ENCODE results near the gene ZNF587B.
"Not testable (repeated sequence)": the region's sequence is repeated elsewhere in the genome, so short reads cannot be mapped to it uniquely, and the experiment has no call there.

The ZNF587B gene

DNA sequence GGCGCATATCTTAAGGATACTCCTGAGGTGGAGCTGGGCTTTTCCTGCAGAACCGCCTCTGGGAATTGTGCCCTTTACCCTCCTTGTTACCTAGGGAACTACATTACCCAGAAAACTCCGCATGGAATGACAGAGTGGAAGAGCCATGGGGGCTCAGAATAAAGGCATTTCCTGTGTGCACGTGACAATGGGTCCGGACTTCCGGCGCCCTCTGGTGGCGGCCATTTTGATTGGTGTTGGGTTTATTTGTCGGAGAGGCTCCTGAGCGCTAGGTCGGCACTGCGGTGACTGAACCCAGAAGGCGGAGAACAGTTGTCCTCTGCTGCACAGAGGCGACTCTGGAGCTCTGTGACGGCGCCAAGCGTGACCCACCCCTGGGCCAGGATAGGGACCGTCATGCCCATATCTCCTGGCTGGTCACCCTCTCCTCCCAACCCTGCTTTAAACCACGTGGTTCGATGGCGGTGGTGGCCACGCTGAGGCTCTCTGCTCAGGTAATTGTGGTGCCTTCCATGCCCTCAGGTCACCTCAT lies at the start of gene ZNF587B:
Gene ZNF587B (plus strand): TSS at position 229 of the 532 bp plus-strand sequence. CDS start 230 bp downstream, at position 459.
- no peak for FAIRE-seq
- DNase-seq (ENCODE audit: insufficient read length, low spot score), result peak; percentile 41

DNA sequence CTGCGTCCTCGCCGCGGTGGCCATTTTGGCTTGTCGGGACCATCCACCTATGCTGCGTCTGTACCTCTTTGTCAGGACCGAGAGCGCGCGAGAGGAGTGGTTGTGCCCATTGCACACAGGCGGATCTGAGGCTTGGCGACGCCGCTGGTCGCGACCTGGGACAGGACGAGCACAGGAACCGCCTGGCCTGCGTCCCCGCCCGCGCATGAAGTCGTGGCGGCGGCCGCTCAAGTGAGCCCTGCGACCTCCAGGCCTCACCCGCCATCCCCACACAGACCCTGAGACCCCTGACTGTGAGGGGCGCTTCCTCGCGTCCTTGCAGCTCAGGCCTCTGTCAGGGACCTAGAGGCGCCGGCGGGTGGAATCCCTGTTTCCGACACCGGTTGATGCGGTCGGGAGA lies 43.8 kb upstream of the ZNF587B start:
- FAIRE-seq (no peak), DNase-seq (ENCODE audit: insufficient read length, low spot score) (no peak)

DNA sequence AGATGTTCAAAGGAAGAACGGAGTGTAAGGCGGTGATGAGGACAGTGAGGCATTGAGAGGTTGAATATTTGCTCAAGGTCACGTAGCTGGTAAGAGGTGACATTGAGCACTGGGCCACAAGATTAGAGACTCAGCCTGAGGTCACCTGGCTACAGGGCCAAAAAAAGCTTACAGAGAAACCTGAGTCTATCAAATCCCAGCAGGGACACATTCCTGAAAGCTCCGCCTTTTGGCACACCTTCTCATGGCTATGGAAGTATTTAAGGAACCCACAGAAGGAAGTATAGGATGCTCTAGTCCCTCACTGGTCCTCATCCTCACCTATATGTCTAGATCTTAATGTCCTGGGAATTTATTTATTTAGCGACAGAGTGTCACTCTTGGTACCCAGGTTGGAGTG lies 43.2 kb upstream of the ZNF587B start:
- DNase-seq (ENCODE audit: insufficient read length, low spot score) (no peak), FAIRE-seq (no peak)

DNA sequence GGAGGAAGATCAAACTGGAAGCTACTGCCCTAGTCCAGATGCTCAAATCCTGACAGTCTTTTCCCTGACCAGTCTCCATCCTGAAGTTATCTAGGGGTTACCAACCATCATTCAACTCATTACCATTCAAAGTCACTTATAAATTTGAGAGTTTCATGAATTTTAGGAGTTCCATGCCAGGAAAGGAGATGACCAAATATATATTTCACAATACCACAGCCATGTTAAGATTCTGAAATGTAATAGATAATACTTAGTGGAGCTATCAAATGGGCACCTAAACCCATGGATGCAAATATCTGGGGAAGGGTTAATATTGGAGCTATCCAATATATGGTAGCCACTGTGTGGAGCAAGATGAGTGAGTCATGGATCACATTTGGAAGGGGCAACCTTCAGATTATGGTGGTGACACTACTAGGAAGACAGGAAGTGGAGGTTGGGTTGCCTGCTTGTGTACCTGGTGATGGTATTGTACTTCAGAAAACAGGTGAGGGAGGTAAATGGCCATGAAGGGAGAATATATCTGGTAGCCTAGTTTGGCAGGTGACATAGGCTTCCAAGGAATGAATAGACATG lies 41.9 kb upstream of the ZNF587B start:
- FAIRE-seq, result no peak

DNA sequence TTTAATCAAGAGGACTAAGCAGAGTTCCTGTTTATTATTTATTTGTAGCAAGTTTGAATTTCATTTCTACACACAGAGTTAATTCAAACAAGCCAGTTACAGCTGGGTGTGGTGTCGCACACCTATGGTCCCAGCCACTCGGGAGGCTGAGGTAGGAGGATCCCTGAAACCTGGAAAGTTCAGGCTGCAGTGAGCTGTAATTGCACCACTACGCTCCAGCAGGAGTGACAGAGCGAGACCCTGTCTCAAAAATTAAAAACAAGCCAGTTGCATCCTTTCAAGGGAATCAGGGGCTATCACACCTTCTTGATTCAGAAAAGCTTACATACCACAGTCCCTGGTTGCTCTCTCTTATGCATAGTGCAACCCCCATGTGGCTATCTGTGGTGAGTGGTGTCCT lies 40.8 kb upstream of the ZNF587B start:
- FAIRE-seq, result no peak
- DNase-seq (ENCODE audit: insufficient read length, low spot score), result no peak

More for the DNA sequence above, 41.9 kb upstream of the ZNF587B start:
- DNase-seq (ENCODE audit: insufficient read length, low spot score), result no peak

DNA sequence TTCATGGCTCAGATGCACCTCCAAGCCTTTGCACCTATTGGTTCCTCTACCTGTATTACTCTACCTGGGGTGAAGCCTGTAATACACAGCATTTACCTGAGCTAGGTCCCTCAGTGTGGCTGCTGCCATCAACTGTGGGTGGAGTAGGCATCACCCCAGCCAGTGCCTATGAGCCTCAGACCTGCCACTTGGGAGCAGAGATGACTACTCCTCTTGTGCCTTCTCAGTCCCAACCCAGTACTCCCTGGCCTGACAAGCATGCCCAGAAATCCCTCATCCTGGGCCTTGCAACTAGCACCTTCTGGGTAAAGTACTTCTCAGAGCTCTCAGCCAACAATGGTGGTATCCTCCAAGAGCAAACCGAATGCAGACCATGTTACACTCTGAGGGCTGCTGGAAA lies 33.5 kb upstream of the ZNF587B start:
- peak; percentile 87 for FAIRE-seq
- DNase-seq (ENCODE audit: insufficient read length, low spot score), result not testable (repeated sequence)

DNA sequence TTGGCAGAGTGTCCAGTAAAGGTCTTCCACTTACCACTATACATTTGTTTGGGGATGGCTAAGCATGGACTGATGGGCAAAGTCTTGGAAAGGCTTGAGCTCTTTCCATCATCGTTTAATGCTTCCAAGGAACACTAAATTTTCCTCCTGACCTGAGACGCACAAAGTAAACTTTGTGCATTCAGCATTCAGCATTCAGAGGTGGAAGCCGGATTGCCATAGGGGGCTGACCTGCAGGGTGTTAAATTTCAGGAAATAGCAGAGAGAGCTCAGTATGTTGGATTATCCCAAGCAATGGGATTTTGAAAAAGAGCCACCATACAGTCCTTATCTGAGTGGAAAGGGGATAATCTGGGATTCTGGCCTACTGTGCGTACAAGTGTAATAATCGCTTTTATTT lies 29.4 kb upstream of the ZNF587B start:
- FAIRE-seq (no peak), DNase-seq (ENCODE audit: insufficient read length, low spot score) (no peak)

DNA sequence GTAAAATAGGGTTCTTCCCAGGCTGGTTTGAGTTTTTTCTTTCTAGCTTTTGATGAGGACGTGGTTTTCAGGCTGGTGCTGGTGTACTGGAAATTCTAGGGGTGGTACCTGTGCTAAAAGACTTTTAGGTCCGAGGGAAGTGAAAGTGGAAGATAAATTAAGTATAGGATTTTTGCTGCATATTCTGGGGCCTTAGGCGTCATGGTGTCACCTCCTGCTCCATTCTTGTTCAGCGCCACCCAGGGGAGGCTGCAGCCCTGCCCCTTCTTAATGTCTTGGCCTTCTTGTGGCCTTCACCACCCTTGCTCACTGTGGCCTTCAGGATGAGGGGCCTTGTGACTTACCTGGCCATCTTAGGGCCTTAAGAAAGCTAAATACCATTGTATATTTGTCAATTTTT lies 27.8 kb upstream of the ZNF587B start:
- DNase-seq (ENCODE audit: insufficient read length, low spot score) (no peak), FAIRE-seq (no peak)

DNA sequence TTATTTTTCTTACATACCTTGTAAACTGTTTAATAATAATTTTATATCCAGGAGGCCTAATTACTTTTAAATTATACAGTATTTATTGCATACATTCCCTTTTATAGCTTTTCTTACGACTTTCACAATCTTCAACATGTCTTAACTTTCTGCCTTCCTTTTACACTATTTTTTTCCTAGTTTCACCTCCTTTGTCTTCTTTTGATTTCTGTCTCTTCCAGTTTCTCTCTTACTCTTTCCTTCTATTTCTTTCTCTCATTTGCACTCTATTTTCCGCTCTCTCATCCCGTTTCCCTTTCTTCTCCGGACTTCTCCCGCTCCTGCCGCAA lies 26.9 kb upstream of the ZNF587B start:
- no peak for FAIRE-seq
- DNase-seq (ENCODE audit: insufficient read length, low spot score), result no peak

DNA sequence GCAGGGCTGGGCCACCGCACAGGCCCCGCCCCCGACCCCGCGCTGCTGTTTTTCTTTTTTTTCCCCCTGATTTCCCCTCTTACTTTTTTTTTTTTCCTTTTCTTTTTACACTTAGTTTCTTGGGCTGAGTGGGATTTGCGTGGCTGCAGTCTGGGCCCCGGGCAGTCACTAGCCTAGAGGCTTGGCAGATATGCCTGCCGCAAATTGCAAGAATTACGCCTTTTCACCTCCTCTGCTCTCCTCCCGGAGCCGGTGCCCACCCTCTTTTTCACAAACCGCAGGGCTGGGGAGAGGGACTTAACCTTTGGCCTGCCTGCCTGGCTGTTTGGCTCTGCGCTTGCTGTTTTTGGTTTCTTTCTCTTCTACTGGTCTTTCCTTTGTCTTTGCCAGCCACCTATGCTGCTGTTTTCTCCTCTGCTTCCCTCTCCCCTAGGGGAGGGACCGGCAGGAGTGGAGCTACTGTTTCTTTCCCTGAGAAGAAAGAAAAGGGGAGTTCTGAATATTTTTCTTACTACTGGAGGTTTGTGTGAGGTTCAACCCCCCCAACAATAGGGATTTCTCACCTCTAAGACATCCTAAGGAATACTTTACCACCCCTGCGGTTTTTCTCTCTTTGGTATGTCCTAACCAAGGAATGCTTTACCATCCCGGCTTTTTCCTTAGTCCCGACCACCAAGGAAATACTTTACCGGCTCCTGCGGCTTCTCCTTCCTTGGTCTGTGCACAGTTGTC lies 26.3 kb upstream of the ZNF587B start:
- DNase-seq (ENCODE audit: insufficient read length, low spot score), result peak; percentile 48
- no peak for FAIRE-seq

DNA sequence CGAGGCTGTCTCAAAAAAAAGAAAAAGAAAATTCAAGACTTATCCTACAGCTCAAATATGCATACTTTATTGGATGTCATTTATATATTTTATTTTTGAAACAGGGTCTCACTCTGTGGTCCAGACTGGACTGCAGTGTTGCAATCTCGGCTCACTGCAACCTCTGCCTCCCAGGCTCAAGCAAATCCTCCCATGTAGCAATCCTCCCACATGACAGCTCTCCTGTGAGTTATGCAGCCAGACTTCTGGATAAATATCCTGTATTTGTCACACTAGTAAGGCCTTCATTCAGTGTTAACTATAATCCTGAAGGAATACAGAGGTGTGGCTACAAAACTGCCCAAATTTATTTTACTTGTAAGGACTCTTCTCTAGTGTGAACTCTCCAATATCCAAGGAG lies 22.6 kb upstream of the ZNF587B start:
- FAIRE-seq (no peak), DNase-seq (ENCODE audit: insufficient read length, low spot score) (no peak)

DNA sequence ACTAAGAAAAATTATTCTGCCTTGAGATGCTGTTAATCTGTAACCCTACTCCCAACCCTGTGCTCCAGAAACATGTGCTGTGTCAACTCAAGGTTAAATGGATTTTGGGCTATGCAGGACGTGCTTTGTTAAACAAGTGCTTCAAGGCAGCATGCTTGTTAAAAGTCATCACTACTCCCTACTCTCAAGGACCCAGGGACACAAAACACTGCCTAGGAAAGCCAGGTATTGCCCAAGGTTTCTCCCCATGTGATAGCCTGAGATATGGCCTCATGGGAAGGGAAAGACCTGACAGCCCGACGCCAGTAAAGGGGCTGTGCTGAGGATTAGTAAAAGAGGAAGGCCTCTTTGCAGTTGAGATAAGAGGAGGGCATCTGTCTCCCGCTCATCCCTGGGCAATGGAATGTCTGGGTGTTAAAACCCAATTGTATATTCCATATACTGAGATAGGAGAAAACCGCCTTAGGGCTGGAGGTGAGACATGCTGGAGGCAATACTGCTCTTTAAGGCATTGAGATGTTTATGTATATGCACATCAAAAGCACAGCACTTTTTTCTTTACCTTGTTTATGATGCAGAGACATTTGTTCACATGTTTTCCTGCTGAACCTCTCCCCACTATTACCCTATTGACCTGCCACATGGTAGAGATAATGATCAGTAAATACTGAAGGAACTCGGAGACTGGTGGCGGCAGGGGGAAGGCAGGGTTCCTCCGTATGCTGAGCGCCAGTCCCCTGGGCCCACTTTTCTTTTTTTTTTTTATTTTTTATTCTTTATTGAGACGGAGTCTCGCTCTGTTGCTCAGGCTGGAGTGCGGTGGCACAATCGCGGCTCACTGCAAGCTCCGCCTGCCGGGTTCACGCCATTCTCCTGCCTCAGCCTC lies 19.4 kb upstream of the ZNF587B start:
- FAIRE-seq, result not testable (repeated sequence)

DNA sequence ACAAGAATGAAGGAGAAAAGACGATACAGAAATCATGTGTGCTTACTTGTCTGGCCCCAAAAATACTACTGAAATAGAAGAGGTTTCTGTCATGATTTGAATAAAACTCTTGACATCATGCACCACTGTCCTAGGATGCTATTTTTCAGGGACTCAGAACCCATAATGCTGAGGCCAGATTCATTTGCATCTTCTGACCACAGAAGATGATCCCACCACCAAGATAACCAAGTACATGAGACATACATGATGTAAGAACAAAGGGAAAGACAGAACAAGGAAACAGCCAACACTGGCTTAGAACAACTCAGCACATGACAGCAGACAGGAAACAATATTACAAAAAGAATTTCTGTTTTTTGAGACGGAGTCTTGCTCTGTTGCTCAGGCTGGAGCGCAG lies 17.9 kb upstream of the ZNF587B start:
- DNase-seq (ENCODE audit: insufficient read length, low spot score) (no peak), FAIRE-seq (no peak)

More for the DNA sequence above, 19.4 kb upstream of the ZNF587B start:
- not testable (repeated sequence) for DNase-seq (ENCODE audit: insufficient read length, low spot score)

DNA sequence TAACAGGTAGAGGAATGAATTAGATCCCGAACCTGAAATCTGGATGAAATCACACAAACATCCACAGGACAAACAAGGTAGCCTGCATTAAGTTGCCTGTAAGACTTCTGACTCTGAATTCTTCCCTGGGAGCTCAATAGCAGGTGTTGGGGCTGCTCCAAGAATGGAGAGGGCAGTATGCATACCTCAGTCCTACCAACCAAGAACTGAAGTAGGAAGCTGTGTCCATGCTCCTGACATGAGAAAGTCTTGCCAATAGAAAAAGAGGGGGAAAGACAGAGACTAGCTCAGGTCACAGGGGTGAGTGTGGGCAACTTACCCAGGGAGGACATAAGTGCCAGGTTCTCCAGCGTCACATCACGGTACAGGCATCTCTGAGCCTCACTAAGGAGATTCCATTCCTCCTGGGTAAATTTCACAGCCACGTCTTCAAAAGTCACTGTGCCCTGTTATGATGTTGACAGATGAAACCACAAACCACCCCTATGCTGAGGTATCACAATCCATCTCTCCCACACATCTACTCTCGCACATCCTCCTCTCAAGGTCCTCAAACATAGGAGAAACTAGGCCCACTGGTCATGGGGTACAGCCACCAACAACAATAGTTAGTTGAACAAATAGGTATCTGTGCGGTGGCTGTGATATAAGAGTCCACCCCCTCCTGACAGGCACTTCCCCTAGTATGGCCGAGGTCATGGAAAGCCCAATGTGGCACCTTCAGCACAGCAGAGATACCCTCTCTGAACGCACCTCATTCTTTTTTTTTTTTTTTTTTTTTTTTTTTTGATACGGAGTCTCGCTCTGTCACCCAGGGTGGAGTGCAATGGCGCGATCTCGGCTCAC lies 16.9 kb upstream of the ZNF587B start:
- FAIRE-seq, result not testable (repeated sequence)

DNA sequence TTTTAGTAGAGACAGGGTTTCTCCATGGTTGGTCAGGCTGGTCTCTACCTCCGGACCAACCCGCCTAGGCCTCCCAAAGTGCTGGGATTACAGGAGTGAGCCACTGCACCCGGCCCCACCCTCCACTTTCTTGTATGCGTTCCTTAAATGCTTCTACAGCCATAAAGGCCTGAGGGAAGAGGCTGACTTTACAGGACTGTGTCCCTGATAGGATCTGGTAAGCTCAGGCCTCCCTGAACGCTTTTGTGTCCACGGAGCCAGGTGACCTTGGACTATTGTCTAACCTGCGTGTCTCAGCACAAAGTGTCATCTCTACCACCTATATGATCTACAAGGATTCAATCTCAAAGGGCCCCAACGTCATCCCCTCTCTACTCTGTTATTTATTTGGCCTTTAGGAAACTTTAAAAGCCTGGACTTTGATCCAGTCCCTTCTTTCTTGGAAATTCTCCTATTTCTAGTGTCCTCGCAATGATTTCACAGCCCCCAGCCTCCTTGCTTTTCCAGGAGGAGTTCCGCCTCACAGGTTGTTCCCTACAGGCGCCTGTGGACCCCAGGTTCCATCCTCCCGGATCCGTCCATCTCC lies 16.1 kb upstream of the ZNF587B start:
- DNase-seq (ENCODE audit: insufficient read length, low spot score) (no peak), FAIRE-seq (no peak)

More for the DNA sequence above, 16.9 kb upstream of the ZNF587B start:
- DNase-seq (ENCODE audit: insufficient read length, low spot score), result not testable (repeated sequence)

DNA sequence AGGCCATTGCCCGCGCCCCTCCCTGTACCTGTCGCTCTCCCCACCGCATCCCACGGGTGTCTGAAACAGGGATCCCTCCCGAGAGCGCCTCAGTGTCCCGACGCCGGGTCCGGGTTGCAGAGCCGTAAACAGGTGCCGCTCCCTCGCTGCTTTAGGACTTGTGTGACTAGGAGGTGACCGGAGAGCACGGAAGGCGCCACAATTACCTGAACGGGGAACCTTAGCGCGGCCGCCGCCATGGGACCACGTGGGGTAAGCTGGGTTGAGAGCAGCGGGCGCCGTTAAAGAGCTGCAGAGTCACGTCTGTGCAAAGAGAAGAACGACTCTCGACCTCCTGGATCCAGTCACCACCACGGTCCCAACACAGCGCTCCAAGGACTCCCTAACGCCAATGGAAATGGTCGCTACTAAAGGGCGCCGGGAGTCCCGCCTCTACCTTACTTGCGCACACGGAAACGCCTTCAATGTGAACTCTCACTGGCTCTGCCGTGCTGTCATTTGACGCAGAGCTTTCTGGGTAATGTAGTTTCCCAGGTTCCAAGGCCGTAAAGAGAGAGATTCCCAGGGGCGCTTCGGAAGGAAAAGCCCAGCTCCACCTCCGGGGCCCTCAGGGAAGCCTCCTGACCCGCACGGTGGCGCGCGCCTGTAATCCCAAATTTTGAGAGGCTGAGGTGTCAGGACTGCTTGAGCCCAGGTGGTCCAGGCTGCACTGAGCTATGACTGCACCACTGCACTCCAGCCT lies 15.4 kb upstream of the ZNF587B start, which contains the start of gene ZNF552:
Gene ZNF552 (minus strand): TSS at position 409 of the 742 bp plus-strand sequence. CDS start 170 bp downstream, at position 239.
- no peak for FAIRE-seq

DNA sequence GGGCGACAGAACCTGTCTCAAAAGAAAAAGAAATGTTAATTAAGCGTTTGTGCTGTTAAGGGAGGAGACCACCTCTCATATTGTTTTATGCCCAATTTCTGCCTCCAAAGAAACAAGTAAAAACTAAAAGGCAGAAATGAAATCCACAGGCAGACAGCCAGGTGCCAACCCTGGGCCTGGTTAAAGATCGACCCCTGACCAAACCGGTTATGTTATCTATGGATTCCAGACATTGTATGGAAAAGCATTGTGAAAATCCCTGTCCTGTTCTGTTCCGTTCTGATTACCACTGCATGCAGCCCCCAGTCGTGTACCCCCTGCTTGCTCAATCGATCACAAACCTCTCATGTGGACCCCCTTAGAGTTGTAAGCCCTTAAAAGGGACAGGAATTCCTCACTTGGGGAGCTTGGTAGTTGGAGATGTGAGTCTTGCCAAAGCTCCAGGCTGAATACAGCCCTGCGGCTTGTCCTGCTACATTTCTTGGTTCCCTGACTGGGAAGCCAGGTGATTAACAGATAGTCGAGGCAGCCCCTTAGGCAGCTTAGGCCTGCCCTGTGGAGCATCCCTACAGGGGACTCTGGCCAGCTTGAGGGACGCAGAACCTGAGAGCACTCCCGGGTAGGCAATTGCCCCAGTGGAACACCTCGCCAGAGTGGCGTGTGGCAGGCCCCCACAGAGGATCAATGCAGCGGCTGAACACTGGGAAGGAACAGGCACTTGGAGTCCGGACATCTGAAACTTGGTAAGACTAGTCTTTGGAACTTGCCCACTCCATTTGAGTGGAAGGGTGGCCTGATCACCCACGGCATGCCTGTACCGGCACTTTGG lies 14.6 kb upstream of the ZNF587B start:
- DNase-seq (ENCODE audit: insufficient read length, low spot score) (no peak), FAIRE-seq (no peak)

More for the DNA sequence above, 15.4 kb upstream of the ZNF587B start, which contains the start of gene ZNF552:
- DNase-seq (ENCODE audit: insufficient read length, low spot score), result peak; percentile 90

DNA sequence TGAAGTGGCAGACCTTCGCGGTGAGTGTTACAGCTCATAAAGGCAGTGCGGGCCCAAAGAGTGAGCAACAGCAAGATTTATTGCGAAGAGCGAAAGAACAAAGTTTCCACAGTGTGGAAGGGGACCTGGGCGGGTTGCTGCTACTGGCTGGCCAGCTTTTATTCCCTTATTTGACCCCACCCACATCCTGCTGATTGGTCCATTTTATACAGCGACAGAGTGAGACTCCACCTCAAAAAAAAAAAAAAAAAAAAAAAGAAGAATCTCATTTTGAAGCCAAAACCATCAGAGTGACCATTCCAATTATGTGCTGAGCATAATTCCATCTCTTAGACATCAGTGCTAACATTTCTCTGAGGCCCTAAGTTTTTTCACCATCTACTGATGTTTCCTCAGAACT lies 13.4 kb upstream of the ZNF587B start:
- DNase-seq (ENCODE audit: insufficient read length, low spot score) (no peak), FAIRE-seq (no peak)

Measured in HTR-8/SVneo (cell line).